SH-SY5Y (cell line): ENCODE data around the gene CENPT.

Experiments
- GATA2 ChIP-seq: IDR thresholded peaks from 2 replicates; pipeline ENCODE4 v1.6.1; 2011; ENCODE audit warnings: mild to moderate bottlenecking, low read depth, low read length
- GATA3 ChIP-seq: IDR thresholded peaks from 2 replicates; pipeline ENCODE4 v1.6.1; 2011; ENCODE audit warnings: low read depth, mild to moderate bottlenecking, low read length, moderate library complexity

DNA sequence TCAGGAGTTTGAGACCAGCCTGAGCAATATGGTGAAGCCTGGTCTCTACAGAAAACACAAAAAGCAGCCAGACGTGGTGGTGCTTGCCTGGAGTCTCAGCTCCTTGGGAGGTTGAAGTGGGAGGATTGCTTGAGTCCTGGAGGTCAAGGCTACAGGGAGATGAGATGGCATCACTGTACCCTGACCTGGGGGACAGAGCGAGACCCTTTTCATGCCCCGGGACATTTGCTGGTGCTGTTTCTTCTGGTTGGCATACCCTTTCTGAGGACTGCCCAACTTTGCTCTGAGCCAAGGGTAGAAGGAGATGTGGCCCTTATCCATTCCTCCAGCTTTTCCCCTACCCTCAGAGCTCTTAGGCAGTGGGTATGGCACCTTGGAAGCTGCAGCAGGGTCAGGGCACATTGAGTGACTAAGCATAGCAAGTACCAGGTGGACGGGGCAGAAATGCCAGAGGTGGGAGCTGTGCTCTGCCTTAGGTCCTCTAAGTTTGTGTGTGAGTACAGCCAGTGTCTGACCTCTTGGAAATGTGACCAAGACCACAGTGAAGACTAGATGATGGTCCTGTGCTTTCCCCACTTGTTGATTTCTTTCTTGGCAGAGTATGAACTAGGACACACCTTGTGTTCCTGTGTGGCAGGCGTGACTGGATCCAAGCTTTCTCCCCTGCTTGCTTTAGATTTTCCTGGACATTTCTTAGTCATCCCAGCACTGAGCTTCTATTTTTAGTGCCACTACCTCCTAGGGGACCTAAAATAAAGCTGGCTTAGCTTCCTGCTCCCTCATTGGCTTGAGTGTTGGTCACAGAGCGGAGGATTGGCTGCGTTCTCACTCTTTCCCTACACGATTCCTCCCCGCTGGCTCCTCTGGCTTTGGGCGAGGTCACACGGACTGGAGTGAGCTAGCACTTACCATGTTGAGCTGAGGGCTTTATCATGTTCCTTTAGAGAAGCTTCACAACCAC lies 15.4 kb upstream of the CENPT start:
- TF ChIP-seq GATA2 (no peak), GATA3 (no peak)
